ENCODE results near the gene PDE6B.

DNA sequence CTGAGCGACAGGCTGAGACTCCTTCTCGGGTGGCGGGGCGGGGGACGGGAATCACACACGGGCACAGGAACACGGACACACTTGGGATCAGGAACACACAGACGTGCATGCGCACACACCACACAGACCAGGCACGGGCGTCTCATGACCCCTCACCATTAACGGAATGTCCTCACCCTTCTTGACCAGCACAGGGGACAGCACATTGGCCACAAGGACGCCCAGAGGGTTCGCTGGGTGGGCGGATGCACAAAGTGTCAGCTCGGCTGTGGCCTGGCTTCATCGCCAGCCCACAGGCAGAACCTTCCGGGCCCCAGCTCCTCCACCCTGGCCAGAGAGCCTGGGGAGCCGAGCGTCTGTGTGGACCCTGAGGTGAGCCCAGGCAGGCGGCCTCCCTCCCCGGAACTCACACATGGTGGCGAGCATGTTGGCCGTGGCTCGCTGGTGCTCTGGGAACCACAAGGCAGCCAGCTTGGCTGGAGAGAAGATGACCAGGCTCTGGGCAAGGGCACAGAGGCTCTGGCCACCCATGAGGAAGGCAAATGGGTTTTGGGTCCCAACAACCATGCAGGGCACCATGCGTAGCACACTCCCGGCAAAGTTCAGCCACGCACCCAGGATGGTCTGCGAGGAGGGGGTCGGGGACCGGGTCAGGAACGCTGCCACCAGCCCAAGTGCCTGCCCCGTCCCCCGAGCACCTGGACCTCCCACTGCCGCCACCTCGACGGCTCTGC lies 60.5 kb downstream of the PDE6B start:
- TF ChIP-seq CTCF (IDR thresholded peaks at IDR 0.05) (no peak), ZFX (IDR thresholded peaks at IDR 0.05; ENCODE audit: borderline replicate concordance) (no peak)
